HEK293 (cell line): ENCODE results near the gene ABHD14A.

ENCODE experiments used
- CTCF ChIP-seq: fragments of 450-650 bp; formaldehyde crosslinking; IDR thresholded peaks from 2 replicates; pipeline ENCODE4 v1.5.1; 2016; ENCODE audit warnings: missing biosample characterization, missing genetic modification characterization
- PRDM1 ChIP-seq: fragments of 450-650 bp; formaldehyde crosslinking; IDR thresholded peaks from 2 replicates; pipeline ENCODE4; 2016; ENCODE audit warnings: missing biosample characterization, missing genetic modification characterization
- TCF7L2 ChIP-seq: IDR thresholded peaks from 2 replicates; pipeline ENCODE4 v1.6.1; 2011; ENCODE audit warnings: low read depth, mild to moderate bottlenecking, inconsistent platforms, low read length, moderate library complexity, borderline replicate concordance
- ZBTB21 ChIP-seq: fragments of 450-650 bp; formaldehyde crosslinking; IDR thresholded peaks from 2 replicates; pipeline ENCODE4 v1.5.1; 2017; ENCODE audit warnings: missing biosample characterization, missing genetic modification characterization
- ZBTB8A ChIP-seq: fragments of 450-650 bp; formaldehyde crosslinking; IDR thresholded peaks from 2 replicates; pipeline ENCODE4 v1.5.1; 2016; ENCODE audit warnings: missing biosample characterization, missing genetic modification characterization
- ZNF138 ChIP-seq: fragments of 450-650 bp; formaldehyde crosslinking; IDR thresholded peaks from 2 replicates; pipeline ENCODE4 v1.5.1; 2016; ENCODE audit warnings: missing biosample characterization, missing genetic modification characterization, borderline replicate concordance
- ZNF169 ChIP-seq: fragments of 450-650 bp; formaldehyde crosslinking; IDR thresholded peaks from 2 replicates; pipeline ENCODE4 v1.5.1; 2016; ENCODE audit warnings: missing biosample characterization, missing genetic modification characterization
- ZNF324 ChIP-seq: fragments of 450-650 bp; formaldehyde crosslinking; IDR thresholded peaks from 2 replicates; pipeline ENCODE4 v1.5.1; 2016; ENCODE audit warnings: missing biosample characterization, missing genetic modification characterization
- ZNF416 ChIP-seq: fragments of 450-650 bp; formaldehyde crosslinking; IDR thresholded peaks from 2 replicates; pipeline ENCODE4 v1.5.1; 2016; ENCODE audit warnings: missing biosample characterization, missing genetic modification characterization
- ZNF768 ChIP-seq: fragments of 450-650 bp; formaldehyde crosslinking; IDR thresholded peaks from 2 replicates; pipeline ENCODE4 v1.5.1; 2018; ENCODE audit warnings: missing biosample characterization, mild to moderate bottlenecking, missing genetic modification characterization
- ZNF777 ChIP-seq: fragments of 450-650 bp; formaldehyde crosslinking; IDR thresholded peaks from 2 replicates; pipeline ENCODE4 v1.5.1; 2017; ENCODE audit warnings: missing biosample characterization, missing genetic modification characterization, borderline replicate concordance

- TF ChIP-seq CTCF (tag by site-specific recombination) (no peak), PRDM1 (tag by site-specific recombination) (no peak), ZNF324 (tag by site-specific recombination) (no peak), ZNF138 (tag by site-specific recombination) (no peak), ZNF777 (tag by site-specific recombination) (no peak), ZNF768 (tag by site-specific recombination) (no peak), ZNF416 (tag by site-specific recombination) (no peak), ZNF169 (tag by site-specific recombination) (no peak), ZBTB21 (tag by site-specific recombination) (no peak), TCF7L2 (no peak), ZBTB8A (tag by site-specific recombination) (no peak)
Observed at GRCh38 chr3:51962854-51963530, 11.9 kb upstream of the ABHD14A start.
